HepG2 (cell line): ENCODE data around the gene CRADD. TPM values are rescaled to one million over a fixed set of nuclear protein-coding genes. Genes with fewer than 3 reads are reported as not detected.
A peak's percentile ranks its signal among the peaks of the same experiment; 100 is the strongest.

Source experiments
- ATAC-seq: fragments of 200-7000 bp; cut with Tn5 transposase; 3 replicates; pipeline ENCODE4 v1.9.1; 2020; ENCODE audit warnings: mild to moderate bottlenecking, moderate library complexity
- BruUV-seq: library from RNA; stranded (reverse); fragments of 400-500 nt; replicated peaks from 2 replicates; lab custom pipeline; 2021; lab: Mats Ljungman, UMichigan
- CTCF ChIA-PET: fragments of 300-600 bp; formaldehyde crosslinking; extraction: SDS; loops from one replicate; lab custom pipeline; 2021; ENCODE audit warnings: low total read pairs, inconsistent platforms, low intra/inter-chr PET ratio; lab: Yijun Ruan, JAX
- POLR2A ChIA-PET: fragments of 350-600 bp; sonication (Branson Sonifier 250); formaldehyde crosslinking; loops from one replicate; lab custom pipeline; 2020; ENCODE audit warnings: antibody characterized with exemption, inconsistent platforms; lab: Yijun Ruan, JAX
- DNase-seq: peaks from one replicate; pipeline ENCODE4 v3.0.0-alpha.2; 2015; ENCODE audit warnings: low spot score
- FAIRE-seq: peaks from 3 replicates; lab custom pipeline; 2011; peaks lifted over from hg19 to GRCh38; lab: Jason Lieb, UNC
- H2AFZ ChIP-seq: one replicate; pipeline ENCODE4 v1.6.1; 2011; ENCODE audit warnings: low read length, inconsistent platforms
- H3K27ac ChIP-seq: fragments of 300-600 bp; 3 replicates; pipeline ENCODE4 v1.8.0; 2011; ENCODE audit warnings: mixed run types, mild to moderate bottlenecking, mixed read lengths, low read length, inconsistent platforms; ENCODE audit not compliant: insufficient read depth; ENCODE audit errors: extremely low read length
- H3K27me3 ChIP-seq, 2 experiments: fragments of 200-600 bp in 1 of 2; 2 replicates in 1 of 2; 3 replicates in 1 of 2; pipeline versions ENCODE4 v1.6.0 to v1.8.0; 2011; ENCODE audit warnings: low read length in 2 of 2, mild to moderate bottlenecking in 2 of 2, moderate library complexity in 2 of 2, inconsistent platforms in 1 of 2; ENCODE audit not compliant: insufficient read depth in 2 of 2, control insufficient read depth in 1 of 2
- H3K36me3 ChIP-seq, 2 experiments: fragments of 200-600 bp in 1 of 2; replicated peaks in 1 of 2; 2 replicates in 1 of 2; 3 replicates in 1 of 2; pipeline versions ENCODE4 v1.5.1 to v1.8.0; 2011; ENCODE audit warnings: low read length in 2 of 2, inconsistent platforms in 1 of 2; ENCODE audit not compliant: insufficient read depth in 2 of 2, control insufficient read depth in 1 of 2
- H3K4me1 ChIP-seq: 2 replicates; pipeline ENCODE4 v1.5.1; 2012; ENCODE audit warnings: low read length, inconsistent platforms; ENCODE audit not compliant: insufficient read depth
- H3K4me2 ChIP-seq: 2 replicates; pipeline ENCODE4 v1.6.0; 2011; ENCODE audit warnings: low read depth, low read length, inconsistent platforms
- H3K4me3 ChIP-seq, 3 experiments: fragments of 200-600 bp in 1 of 3; sonication (generic), shearing (Covaris generic) in 1 of 3; replicated peaks in 1 of 3; 2 replicates each; pipeline ENCODE4 v1.5.1; 2011 to 2016; ENCODE audit warnings: low read length in 3 of 3, inconsistent platforms in 2 of 3, low read depth in 2 of 3, mild to moderate bottlenecking in 2 of 3, control low read depth in 1 of 3, mixed read lengths in 1 of 3; ENCODE audit not compliant: insufficient read depth in 1 of 3
- H3K79me2 ChIP-seq: one replicate; pipeline ENCODE4 v1.6.1; 2011; ENCODE audit warnings: low read length, inconsistent platforms; ENCODE audit not compliant: insufficient read depth
- H3K9ac ChIP-seq: 2 replicates; pipeline ENCODE4 v1.6.0; 2011; ENCODE audit warnings: mild to moderate bottlenecking, low read depth, low read length, inconsistent platforms; ENCODE audit not compliant: insufficient read depth
- H3K9me3 ChIP-seq: 2 replicates; pipeline ENCODE4 v1.5.1; 2012; ENCODE audit warnings: mild to moderate bottlenecking, low read length
- H4K20me1 ChIP-seq: 2 replicates; pipeline ENCODE4 v1.6.0; 2011; ENCODE audit warnings: inconsistent platforms, mild to moderate bottlenecking, low read length, moderate library complexity; ENCODE audit not compliant: insufficient read depth
- BRCA1 ChIP-seq: sonication (generic); formaldehyde crosslinking; IDR thresholded peaks from 2 replicates; pipeline ENCODE4 v1.4.0; 2020; ENCODE audit warnings: missing genetic modification reagents
- CEBPB ChIP-seq: IDR thresholded peaks from 2 replicates; pipeline ENCODE4 v1.6.1; 2011; ENCODE audit warnings: low read depth, low read length, improper control_type of control experiment, borderline replicate concordance
- CERS6 ChIP-seq: sonication (generic); formaldehyde crosslinking; IDR thresholded peaks from 2 replicates; pipeline ENCODE4 v1.5.0; 2020; ENCODE audit warnings: missing genetic modification reagents
- HCFC1 ChIP-seq: fragments of 150-350 bp; IDR thresholded peaks from 2 replicates; pipeline ENCODE4 v1.6.1; 2014; ENCODE audit warnings: low read depth, low read length
- LCORL ChIP-seq, 2 experiments: fragments of 450-650 bp in 1 of 2; sonication (generic) in 1 of 2; formaldehyde crosslinking in 1 of 2; IDR thresholded peaks; 2 replicates each; pipeline versions ENCODE4 v1.5.0 to v1.6.1; 2017 to 2020; ENCODE audit warnings: antibody characterized with exemption in 1 of 2, missing genetic modification reagents in 1 of 2
- NPAS2 ChIP-seq: sonication (generic); formaldehyde crosslinking; IDR thresholded peaks from 2 replicates; pipeline ENCODE4 v1.8.0; 2022; ENCODE audit warnings: mild to moderate bottlenecking, missing genetic modification reagents, borderline replicate concordance
- RARG ChIP-seq: sonication (generic); formaldehyde crosslinking; IDR thresholded peaks from 2 replicates; pipeline ENCODE4 v1.4.0; 2020; ENCODE audit warnings: low read depth, mild to moderate bottlenecking, missing genetic modification reagents
- THAP11 ChIP-seq: IDR thresholded peaks from 2 replicates; pipeline ENCODE4 v1.6.1; 2016; ENCODE audit warnings: missing biosample characterization, missing genetic modification reagents
- ZC3H4 ChIP-seq: sonication (generic); formaldehyde crosslinking; IDR thresholded peaks from 2 replicates; pipeline ENCODE4 v1.4.0; 2020; ENCODE audit warnings: missing genetic modification reagents, borderline replicate concordance
- ZNF143 ChIP-seq: sonication (generic); formaldehyde crosslinking; IDR thresholded peaks from 2 replicates; pipeline ENCODE4 v1.4.0; 2020; ENCODE audit warnings: missing genetic modification reagents
- ZNF556 ChIP-seq: sonication (generic); formaldehyde crosslinking; IDR thresholded peaks from 2 replicates; pipeline ENCODE4 v1.4.0; 2020; ENCODE audit warnings: mild to moderate bottlenecking, missing genetic modification reagents, borderline replicate concordance
- ZNF605 ChIP-seq: sonication (generic); formaldehyde crosslinking; IDR thresholded peaks from 2 replicates; pipeline ENCODE4 v1.8.0; 2022; ENCODE audit warnings: mild to moderate bottlenecking, missing genetic modification reagents
- ZZZ3 ChIP-seq: sonication (generic); formaldehyde crosslinking; IDR thresholded peaks from 2 replicates; pipeline ENCODE4 v1.4.0; 2020; ENCODE audit warnings: missing genetic modification reagents, mild to moderate bottlenecking, borderline replicate concordance
- WGBS: methylation state at CpG from one replicate; pipeline ENCODE4 v1.1.6; 2017; ENCODE audit warnings: low lambda C conversion rate; 5-methylcytosine and 5-hydroxymethylcytosine counted together
- in situ Hi-C: cut with HindIII; loops from 2 replicates; pipeline ENCODE4 v1.10.0; 2017; ENCODE audit warnings: low pct_unique_long_range_greater_than_20kb; ENCODE audit not compliant: extremely low pct_ligation_motif_present
- intact Hi-C: fragments of 100-400 bp; cut with micrococcal nuclease; formaldehyde crosslinking; loops from one replicate; pipeline ENCODE4 v1.10.0; 2022; ENCODE audit not compliant: unreplicated experiment
- polyA plus RNA-seq, 8 experiments: library from polyadenylated mRNA; depleted of rRNA in 3 of 8; stranded (reverse) in 7 of 8; unstranded in 1 of 8; fragments of >200 nt; fragmentation: Illumina TruSeq in 4 of 8; extraction: Trizol in 4 of 8; gene quantifications; 2 replicates each; pipeline versions ENCODE4 v1.2.1 to v1.2.3, GENCODE V29; 2011 to 2016; ENCODE audit warnings: low read depth in 4 of 8, missing spikeins in 1 of 8, mixed read lengths in 1 of 8; ENCODE audit not compliant: insufficient read depth in 1 of 8
- total RNA-seq, 5 experiments: library from RNA; depleted of rRNA; stranded (reverse); fragments of >200 nt; fragmentation: Illumina TruSeq; extraction: Trizol; gene quantifications; 2 replicates each; pipeline ENCODE4 v1.2.3, GENCODE V29; 2016; ENCODE audit warnings: low read depth in 1 of 5

The CRADD gene
- total and polyA plus RNA-seq, 2 of the 13 experiments (the other 11 are each of a cell fraction or from before 2014, with no cell fraction given): 12.4 to 18.8 TPM

DNA sequence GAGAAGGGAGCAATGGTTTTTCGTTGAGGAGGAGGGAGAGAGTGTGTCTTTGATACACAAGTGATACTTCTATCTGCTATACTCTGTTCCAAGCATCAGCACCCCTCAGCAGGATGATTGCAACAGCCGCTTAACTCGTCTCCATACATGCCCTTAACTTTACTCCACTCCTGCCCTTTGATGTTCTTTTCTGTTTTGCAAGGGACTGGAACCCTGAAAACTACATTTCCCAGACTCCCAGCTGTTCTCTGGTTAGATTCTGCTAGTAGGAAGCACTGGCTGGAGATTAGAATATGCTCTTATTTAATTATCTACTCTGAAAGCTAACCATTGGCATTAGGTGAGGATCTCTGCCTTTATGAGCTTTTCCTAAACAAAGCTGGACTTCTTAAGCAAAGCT, 23.5 kb upstream of the CRADD start:
- in situ Hi-C loops: no loop called here
- no peak for DNase-seq
- POLR2A ChIA-PET: interaction anchor here (1.6 kb wide), 1 partner anchor 23 kb away, joined by 4 read pairs; the partner anchor contains the start of gene CRADD
- no peaks in the 10 kb centered on the region for H3K36me3 ChIP-seq
- no peak overlapping the region for H3K4me3 ChIP-seq
- 3% methylated on average over 3 of the region's 3 CpGs for WGBS
- no peak overlapping the region for H3K27ac ChIP-seq
- H2AFZ ChIP-seq: no peak overlapping the region
- CTCF ChIA-PET: no interaction called here
- TF ChIP-seq HCFC1 (peak; percentile 40; the same call in 1 of the 2 replicates), ZNF556 (CRISPR knock-in tag) (no peak), THAP11 (peak; percentile 94), ZNF143 (CRISPR knock-in tag) (peak; percentile 55), CEBPB (peak; percentile 39; the same call in 1 of the 2 replicates)
- TF ChIP-seq, all 625 proteins: peak for 4
- no peaks in the 10 kb centered on the region for H4K20me1 ChIP-seq
- intact Hi-C loops: no loop called here
- H3K79me2 ChIP-seq: no peaks in the 10 kb centered on the region
- no peak overlapping the region for H3K9ac ChIP-seq
- peak; percentile 50; the same call in 2 of the 3 replicates for ATAC-seq
- H3K9me3 ChIP-seq: no peaks in the 10 kb centered on the region
- no TSS peak for BruUV-seq
- peaks cover 0 to 10% of the 10 kb centered on the region in 2 experiments; a peak in 2 of 5 replicates for H3K27me3 ChIP-seq
- FAIRE-seq: no peak
- H3K4me2 ChIP-seq: no peak overlapping the region
- H3K4me1 ChIP-seq: no peaks in the 10 kb centered on the region

DNA sequence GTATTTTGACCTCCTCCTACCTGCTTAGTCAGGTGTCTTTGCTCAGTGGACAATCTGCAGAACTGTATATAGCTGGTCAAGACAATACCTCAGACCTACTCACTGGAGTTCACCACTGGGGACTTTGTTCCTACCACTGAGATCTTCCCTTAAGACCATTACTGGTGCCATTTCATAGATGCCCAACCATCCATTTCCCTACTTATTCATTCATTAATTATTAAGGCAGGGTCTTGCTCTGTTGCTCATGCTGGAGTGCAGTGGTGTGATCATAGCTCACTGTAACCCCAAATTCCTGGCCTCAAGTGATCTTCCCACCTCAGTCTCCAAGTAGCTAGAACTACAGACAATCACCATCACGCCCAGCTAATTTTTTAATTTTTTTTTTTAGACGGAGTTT, 22.8 kb upstream of the CRADD start:
- DNase-seq (no peak), FAIRE-seq (no peak), ATAC-seq (no peak)
- CTCF ChIA-PET: no interaction called here
- no TSS peak for BruUV-seq
- H4K20me1 ChIP-seq: no peaks in the 10 kb centered on the region
- H3K4me2 ChIP-seq: no peak overlapping the region
- intact Hi-C loops (no loop called here), in situ Hi-C loops (no loop called here)
- H3K79me2 ChIP-seq: no peaks in the 10 kb centered on the region
- H3K27ac ChIP-seq: no peak overlapping the region
- H3K9me3 ChIP-seq: no peaks in the 10 kb centered on the region
- no peak overlapping the region for H2AFZ ChIP-seq
- no peaks in the 10 kb centered on the region for H3K36me3 ChIP-seq
- no peak overlapping the region for H3K9ac ChIP-seq
- TF ChIP-seq RARG (no peak), ZNF605 (CRISPR knock-in tag) (no peak), BRCA1 (CRISPR knock-in tag) (no peak), ZC3H4 (no peak), ZZZ3 (CRISPR knock-in tag) (no peak), LCORL (IDR thresholded peaks at IDR 0.05) (no peak), LCORL (CRISPR knock-in tag; IDR thresholded peaks at IDR 0.05) (no peak), NPAS2 (CRISPR knock-in tag) (no peak), CERS6 (CRISPR knock-in tag) (no peak)
- WGBS: 53% methylated on average over 2 of the region's 2 CpGs
- no peak overlapping the region for H3K4me3 ChIP-seq
- no peaks in the 10 kb centered on the region for H3K4me1 ChIP-seq
- H3K27me3 ChIP-seq: peaks cover 0 to 10% of the 10 kb centered on the region in 2 experiments; a peak in 2 of 5 replicates
- POLR2A ChIA-PET: interaction anchor here (1.6 kb wide), 1 partner anchor 23 kb away, joined by 4 read pairs; the partner anchor contains the start of gene CRADD
